Measurements from ENCODE around the gene GHRHR.

DNA sequence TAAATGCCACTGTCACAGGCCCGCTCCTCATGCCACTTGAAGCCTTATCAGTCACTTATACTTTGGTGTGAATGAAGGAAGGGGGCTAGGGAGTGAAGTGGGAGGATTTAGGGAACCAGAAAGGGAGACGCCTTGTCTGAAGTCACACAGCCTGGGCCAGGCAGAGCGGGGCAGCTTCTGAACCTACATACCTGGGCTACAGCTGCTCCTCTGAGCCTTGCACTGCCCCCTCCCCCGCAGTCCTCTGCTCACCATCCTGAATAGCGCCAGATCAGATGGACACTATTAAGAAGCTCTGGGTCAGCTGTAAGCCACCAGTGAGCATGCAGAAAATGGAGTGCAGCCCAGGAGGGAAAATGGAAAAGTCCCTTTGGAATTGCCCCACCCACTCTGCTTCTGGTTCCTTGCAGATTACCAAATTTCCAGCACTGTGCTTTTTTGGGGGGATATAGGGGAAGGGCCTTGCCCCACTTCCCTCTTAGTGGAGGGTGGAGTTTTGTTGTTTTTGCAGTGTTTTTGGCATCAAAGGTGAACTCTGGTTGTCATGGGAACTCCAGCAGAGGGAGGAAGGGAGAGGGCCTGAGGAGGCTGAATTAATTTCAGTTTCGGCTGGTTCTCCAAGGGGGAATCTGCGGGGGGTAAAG, 53.4 kb downstream of the GHRHR start:
- no peak for TF ChIP-seq HMG20A (CRISPR knock-in tag; conservative IDR thresholded peaks at IDR 0.05)
- TF ChIP-seq ZBTB1 (CRISPR knock-in tag; IDR thresholded peaks at IDR 0.05; ENCODE audit: borderline replicate concordance, low read depth), result no peak
- TF ChIP-seq ZNF384 (IDR thresholded peaks at IDR 0.05; ENCODE audit: low read depth, low read length), result no peak
- TF ChIP-seq, protein P1, sequence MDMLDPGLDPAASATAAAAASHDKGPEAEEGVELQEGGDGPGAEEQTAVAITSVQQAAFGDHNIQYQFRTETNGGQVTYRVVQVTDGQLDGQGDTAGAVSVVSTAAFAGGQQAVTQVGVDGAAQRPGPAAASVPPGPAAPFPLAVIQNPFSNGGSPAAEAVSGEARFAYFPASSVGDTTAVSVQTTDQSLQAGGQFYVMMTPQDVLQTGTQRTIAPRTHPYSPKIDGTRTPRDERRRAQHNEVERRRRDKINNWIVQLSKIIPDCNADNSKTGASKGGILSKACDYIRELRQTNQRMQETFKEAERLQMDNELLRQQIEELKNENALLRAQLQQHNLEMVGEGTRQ (CRISPR knock-in tag; IDR thresholded peaks at IDR 0.05), result no peak
- no peak for TF ChIP-seq NR3C1 (CRISPR knock-in tag; IDR thresholded peaks at IDR 0.05)
- TF ChIP-seq EP400 (IDR thresholded peaks at IDR 0.05), result no peak
- no peak for TF ChIP-seq ZNF408 (CRISPR knock-in tag; IDR thresholded peaks at IDR 0.05; ENCODE audit: low read depth)
- no peak for TF ChIP-seq ZNF717 (CRISPR knock-in tag; IDR thresholded peaks at IDR 0.05)
- no peak for TF ChIP-seq GABPB1 (CRISPR knock-in tag; IDR thresholded peaks at IDR 0.05)
- TF ChIP-seq, protein P2, sequence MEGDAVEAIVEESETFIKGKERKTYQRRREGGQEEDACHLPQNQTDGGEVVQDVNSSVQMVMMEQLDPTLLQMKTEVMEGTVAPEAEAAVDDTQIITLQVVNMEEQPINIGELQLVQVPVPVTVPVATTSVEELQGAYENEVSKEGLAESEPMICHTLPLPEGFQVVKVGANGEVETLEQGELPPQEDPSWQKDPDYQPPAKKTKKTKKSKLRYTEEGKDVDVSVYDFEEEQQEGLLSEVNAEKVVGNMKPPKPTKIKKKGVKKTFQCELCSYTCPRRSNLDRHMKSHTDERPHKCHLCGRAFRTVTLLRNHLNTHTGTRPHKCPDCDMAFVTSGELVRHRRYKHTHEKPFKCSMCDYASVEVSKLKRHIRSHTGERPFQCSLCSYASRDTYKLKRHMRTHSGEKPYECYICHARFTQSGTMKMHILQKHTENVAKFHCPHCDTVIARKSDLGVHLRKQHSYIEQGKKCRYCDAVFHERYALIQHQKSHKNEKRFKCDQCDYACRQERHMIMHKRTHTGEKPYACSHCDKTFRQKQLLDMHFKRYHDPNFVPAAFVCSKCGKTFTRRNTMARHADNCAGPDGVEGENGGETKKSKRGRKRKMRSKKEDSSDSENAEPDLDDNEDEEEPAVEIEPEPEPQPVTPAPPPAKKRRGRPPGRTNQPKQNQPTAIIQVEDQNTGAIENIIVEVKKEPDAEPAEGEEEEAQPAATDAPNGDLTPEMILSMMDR (IDR thresholded peaks at IDR 0.05 in 2 of 3, conservative IDR thresholded peaks at IDR 0.05 in 1 of 3; ENCODE audit: insufficient read depth in 2 of 3, low read depth in 1 of 3, low read length in 3 of 3), result no peak
- no peak for TF ChIP-seq DNMT1 (IDR thresholded peaks at IDR 0.05)
- TF ChIP-seq RFX5 (IDR thresholded peaks at IDR 0.05; ENCODE audit: low read depth, low read length), result no peak
- no peak for TF ChIP-seq ETV6 (IDR thresholded peaks at IDR 0.05; ENCODE audit: borderline replicate concordance in 1 of 2, low read depth in 2 of 2, low read length in 1 of 2)
- TF ChIP-seq ETV6 (CRISPR knock-in tag; IDR thresholded peaks at IDR 0.05; ENCODE audit: borderline replicate concordance), result no peak
- TF ChIP-seq, protein P3, sequence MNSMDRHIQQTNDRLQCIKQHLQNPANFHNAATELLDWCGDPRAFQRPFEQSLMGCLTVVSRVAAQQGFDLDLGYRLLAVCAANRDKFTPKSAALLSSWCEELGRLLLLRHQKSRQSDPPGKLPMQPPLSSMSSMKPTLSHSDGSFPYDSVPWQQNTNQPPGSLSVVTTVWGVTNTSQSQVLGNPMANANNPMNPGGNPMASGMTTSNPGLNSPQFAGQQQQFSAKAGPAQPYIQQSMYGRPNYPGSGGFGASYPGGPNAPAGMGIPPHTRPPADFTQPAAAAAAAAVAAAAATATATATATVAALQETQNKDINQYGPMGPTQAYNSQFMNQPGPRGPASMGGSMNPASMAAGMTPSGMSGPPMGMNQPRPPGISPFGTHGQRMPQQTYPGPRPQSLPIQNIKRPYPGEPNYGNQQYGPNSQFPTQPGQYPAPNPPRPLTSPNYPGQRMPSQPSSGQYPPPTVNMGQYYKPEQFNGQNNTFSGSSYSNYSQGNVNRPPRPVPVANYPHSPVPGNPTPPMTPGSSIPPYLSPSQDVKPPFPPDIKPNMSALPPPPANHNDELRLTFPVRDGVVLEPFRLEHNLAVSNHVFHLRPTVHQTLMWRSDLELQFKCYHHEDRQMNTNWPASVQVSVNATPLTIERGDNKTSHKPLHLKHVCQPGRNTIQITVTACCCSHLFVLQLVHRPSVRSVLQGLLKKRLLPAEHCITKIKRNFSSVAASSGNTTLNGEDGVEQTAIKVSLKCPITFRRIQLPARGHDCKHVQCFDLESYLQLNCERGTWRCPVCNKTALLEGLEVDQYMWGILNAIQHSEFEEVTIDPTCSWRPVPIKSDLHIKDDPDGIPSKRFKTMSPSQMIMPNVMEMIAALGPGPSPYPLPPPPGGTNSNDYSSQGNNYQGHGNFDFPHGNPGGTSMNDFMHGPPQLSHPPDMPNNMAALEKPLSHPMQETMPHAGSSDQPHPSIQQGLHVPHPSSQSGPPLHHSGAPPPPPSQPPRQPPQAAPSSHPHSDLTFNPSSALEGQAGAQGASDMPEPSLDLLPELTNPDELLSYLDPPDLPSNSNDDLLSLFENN (IDR thresholded peaks at IDR 0.05; ENCODE audit: low read depth in 2 of 2, low read length in 2 of 2), result no peak

Data from K562 (cell line).